ENCODE measurements around the gene HCFC1.

- no peak for TF ChIP-seq ELK1 (IDR thresholded peaks at IDR 0.05; ENCODE audit: low read depth, low read length)
- TF ChIP-seq MAFK (IDR thresholded peaks at IDR 0.05; ENCODE audit: partially characterized antibody): no peak
- no peak for TF ChIP-seq RCOR1 (IDR thresholded peaks at IDR 0.05; ENCODE audit: low read depth, low read length)
- no peak for TF ChIP-seq BHLHE40 (IDR thresholded peaks at IDR 0.05; ENCODE audit: low read depth, low read length)
- no peak for TF ChIP-seq CTCF (IDR thresholded peaks at IDR 0.05)
- no peak for TF ChIP-seq PBX3 (IDR thresholded peaks at IDR 0.05)
- no peak for TF ChIP-seq POLR2AphosphoS2 (conservative IDR thresholded peaks at IDR 0.05; ENCODE audit: low read length)
- TF ChIP-seq REST (IDR thresholded peaks at IDR 0.05): no peak
- TF ChIP-seq MYC (IDR thresholded peaks at IDR 0.05; ENCODE audit: borderline replicate concordance, low read length): no peak
- no peak for TF ChIP-seq TP53 (CRISPR knock-in tag; IDR thresholded peaks at IDR 0.05)
These were observed 33.3 kb downstream of the HCFC1 start for GRCh38 chrX:153938226-153938786.

All from A549 (cell line).